Measurements from ENCODE around the gene TOR1A. TPM values are rescaled to one million over a fixed set of nuclear protein-coding genes. Genes with fewer than 3 reads are reported as not detected.

Gene TOR1A
- total RNA-seq, 1 donor from 2014 or later, result 60.5 TPM

Other genes starting within 250 kb of the TOR1A start
- gene C9orf50, start 203.0 kb downstream of the TOR1A start, total RNA-seq, result not detected in 2 replicates
- 72.0 and 72.4 TPM in 2 replicates for gene NTMT1, start 198.0 kb downstream of the TOR1A start, total RNA-seq
- gene ASB6, start 182.0 kb downstream of the TOR1A start, total RNA-seq, result 21.9 and 22.7 TPM in 2 replicates
- gene PRRX2, start 158.5 kb downstream of the TOR1A start, total RNA-seq, result 3.4 and 3.8 TPM in 2 replicates
- 0.09 and 0.12 TPM in 2 replicates for gene PTGES, start 71.1 kb downstream of the TOR1A start, total RNA-seq
- gene TOR1B, start 21.0 kb downstream of the TOR1A start, total RNA-seq, result 22.7 and 24.1 TPM in 2 replicates
- 59.9 and 60.9 TPM in 2 replicates for gene C9orf78, start 11.1 kb upstream of the TOR1A start, total RNA-seq
- 44.3 and 47.2 TPM in 2 replicates for gene USP20, start 11.3 kb upstream of the TOR1A start, total RNA-seq
- 245 TPM in 2 replicates for gene FNBP1, start 219.1 kb upstream of the TOR1A start, total RNA-seq
- 19.2 and 23.6 TPM in 2 replicates for gene GPR107, start 229.8 kb upstream of the TOR1A start, total RNA-seq

Measured in activated CD4-positive, alpha-beta T cell treated with anti-CD3 and anti-CD28 coated beads, Interleukin-2, amount 10 ng/mL, durations not matched to agents 24 days and 14 days (primary cell).